Measurements from ENCODE around the gene NKX2-4. TPM values are rescaled to one million over a fixed set of nuclear protein-coding genes. Genes with fewer than 3 reads are reported as not detected.

NKX2-4 gene
- total RNA-seq, 4 donors from 2014 or later, result not detected

- no peak overlapping the region for H3K4me3 ChIP-seq
- H3K27me3 ChIP-seq, result peaks cover 84% of the 10 kb centered on the region
- peaks cover 26% of the 10 kb centered on the region for H3K4me1 ChIP-seq
- H3K27ac ChIP-seq, result no peak overlapping the region
- peaks cover 13% of the 10 kb centered on the region for H3K36me3 ChIP-seq
- DNase-seq (ENCODE audit: low spot score in 2 of 2), result no peak
- TF ChIP-seq POLR2AphosphoS5 (IDR thresholded peaks at IDR 0.05) (no peak), POLR2A (IDR thresholded peaks at IDR 0.05) (no peak), EP300 (IDR thresholded peaks at IDR 0.05) (no peak)
- TF ChIP-seq, protein P1, sequence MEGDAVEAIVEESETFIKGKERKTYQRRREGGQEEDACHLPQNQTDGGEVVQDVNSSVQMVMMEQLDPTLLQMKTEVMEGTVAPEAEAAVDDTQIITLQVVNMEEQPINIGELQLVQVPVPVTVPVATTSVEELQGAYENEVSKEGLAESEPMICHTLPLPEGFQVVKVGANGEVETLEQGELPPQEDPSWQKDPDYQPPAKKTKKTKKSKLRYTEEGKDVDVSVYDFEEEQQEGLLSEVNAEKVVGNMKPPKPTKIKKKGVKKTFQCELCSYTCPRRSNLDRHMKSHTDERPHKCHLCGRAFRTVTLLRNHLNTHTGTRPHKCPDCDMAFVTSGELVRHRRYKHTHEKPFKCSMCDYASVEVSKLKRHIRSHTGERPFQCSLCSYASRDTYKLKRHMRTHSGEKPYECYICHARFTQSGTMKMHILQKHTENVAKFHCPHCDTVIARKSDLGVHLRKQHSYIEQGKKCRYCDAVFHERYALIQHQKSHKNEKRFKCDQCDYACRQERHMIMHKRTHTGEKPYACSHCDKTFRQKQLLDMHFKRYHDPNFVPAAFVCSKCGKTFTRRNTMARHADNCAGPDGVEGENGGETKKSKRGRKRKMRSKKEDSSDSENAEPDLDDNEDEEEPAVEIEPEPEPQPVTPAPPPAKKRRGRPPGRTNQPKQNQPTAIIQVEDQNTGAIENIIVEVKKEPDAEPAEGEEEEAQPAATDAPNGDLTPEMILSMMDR (IDR thresholded peaks at IDR 0.05), result no peak
- H3K9me3 ChIP-seq, result no peaks in the 10 kb centered on the region
- 56% methylated on average over 4 of the region's 4 CpGs for WGBS
Measured at GRCh38 chr20:21393816-21394519, 3.4 kb downstream of the NKX2-4 start.

DNA sequence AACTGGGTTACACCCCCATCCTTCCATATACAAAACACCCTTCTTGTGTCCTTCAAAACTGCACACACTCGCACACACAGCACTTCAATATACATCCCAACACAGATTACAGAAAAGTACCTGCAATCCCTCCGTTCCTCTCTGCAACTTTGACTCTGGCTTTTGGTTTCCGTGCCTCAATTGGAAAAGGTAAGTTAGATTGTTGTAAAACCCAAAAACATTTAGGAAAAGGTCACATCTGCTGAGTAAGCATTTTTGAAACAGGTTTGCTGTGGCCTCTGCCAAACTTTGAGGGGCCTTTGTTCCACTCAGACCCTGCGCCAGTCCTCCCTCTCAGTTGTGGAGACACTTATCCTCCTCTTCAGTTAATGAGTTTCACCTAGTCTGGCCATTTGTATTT, 4.2 kb downstream of the NKX2-4 start:
- H3K36me3 ChIP-seq, result peaks cover 21% of the 10 kb centered on the region
- no peak for DNase-seq (ENCODE audit: low spot score in 2 of 2)
- peaks cover 76% of the 10 kb centered on the region for H3K27me3 ChIP-seq
- peaks cover 26% of the 10 kb centered on the region for H3K4me1 ChIP-seq
- no peak overlapping the region for H3K4me3 ChIP-seq
- WGBS, result 61% methylated on average over 4 of the region's 4 CpGs
- no peaks in the 10 kb centered on the region for H3K9me3 ChIP-seq
- H3K27ac ChIP-seq, result no peak overlapping the region
- TF ChIP-seq POLR2A (IDR thresholded peaks at IDR 0.05) (no peak), EP300 (IDR thresholded peaks at IDR 0.05) (no peak), POLR2AphosphoS5 (IDR thresholded peaks at IDR 0.05) (no peak)
- TF ChIP-seq, protein P1 (IDR thresholded peaks at IDR 0.05), result no peak

DNA sequence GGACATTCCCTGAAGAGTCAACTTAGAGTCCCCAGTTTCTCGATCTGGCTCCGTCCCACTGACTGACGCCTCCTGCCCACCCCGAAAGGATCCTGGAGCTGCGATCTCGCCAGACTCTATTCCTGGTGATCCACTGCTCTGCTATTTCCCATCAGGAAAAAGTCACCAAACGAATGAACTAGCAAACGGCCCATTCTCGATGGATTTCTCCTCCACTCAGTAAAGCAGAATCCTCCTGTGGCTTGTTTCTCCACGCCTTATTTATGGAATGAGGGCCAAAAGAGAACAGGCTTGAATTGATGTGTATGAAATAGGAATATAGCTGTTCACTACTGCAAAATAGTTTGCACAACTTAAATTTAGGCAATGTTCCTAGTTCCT, 5.4 kb downstream of the NKX2-4 start:
- Histone ChIP-seq H3K4me3 (no peak overlapping the region), H3K9me3 (no peaks in the 10 kb centered on the region), H3K4me1 (peaks cover 18% of the 10 kb centered on the region), H3K36me3 (peaks cover 33% of the 10 kb centered on the region), H3K27ac (no peak overlapping the region), H3K27me3 (peaks cover 64% of the 10 kb centered on the region)
- no peak for TF ChIP-seq POLR2A (IDR thresholded peaks at IDR 0.05)
- TF ChIP-seq, protein P1 (IDR thresholded peaks at IDR 0.05), result no peak
- no peak for TF ChIP-seq POLR2AphosphoS5 (IDR thresholded peaks at IDR 0.05)
- no peak for TF ChIP-seq EP300 (IDR thresholded peaks at IDR 0.05)
- no peak for DNase-seq (ENCODE audit: low spot score in 2 of 2)
- WGBS, result 35% methylated on average over 10 of the region's 10 CpGs

DNA sequence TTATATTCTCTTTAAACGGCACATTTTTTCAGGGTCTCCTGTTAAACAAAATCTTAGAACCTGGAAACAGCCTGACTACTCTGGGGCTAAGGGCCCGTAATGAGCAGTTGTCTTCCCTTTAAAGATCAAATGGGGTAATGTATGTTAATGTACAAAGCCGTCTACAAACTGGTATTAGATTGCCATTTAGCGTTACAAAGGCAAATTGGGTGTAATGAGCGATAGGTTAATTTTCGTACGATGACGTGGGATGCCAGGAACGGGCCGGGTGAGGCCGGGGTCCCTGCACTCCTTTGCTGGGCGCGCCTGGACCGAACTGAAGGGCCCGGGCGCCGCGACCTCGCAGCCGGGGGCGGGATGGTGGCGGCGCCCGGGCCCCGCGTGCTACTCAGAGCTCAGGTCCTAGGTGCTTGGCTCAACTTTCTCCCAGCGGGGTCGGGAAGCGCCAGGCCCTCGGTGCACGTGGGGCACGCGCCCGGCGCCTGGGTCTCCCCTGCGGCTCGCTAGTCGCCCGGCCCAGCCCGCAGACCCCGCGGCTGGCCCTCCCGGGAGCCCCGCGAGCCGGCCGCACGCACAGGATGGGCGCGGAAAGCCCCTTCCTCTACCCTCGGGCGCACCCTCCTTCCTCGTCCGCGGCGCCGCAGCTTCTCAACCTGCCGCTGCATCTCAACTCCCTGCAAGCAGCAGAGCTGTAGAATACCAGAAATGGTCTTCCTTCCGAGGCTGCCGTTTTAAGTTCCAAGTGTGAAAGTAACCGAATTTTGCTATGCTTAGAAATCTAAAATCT, 5.9 kb downstream of the NKX2-4 start:
- Histone ChIP-seq H3K4me3 (no peak overlapping the region), H3K4me1 (peaks cover 13% of the 10 kb centered on the region), H3K36me3 (peaks cover 39% of the 10 kb centered on the region), H3K9me3 (no peaks in the 10 kb centered on the region), H3K27me3 (peaks cover 58% of the 10 kb centered on the region), H3K27ac (no peak overlapping the region)
- TF ChIP-seq EP300 (IDR thresholded peaks at IDR 0.05) (no peak), POLR2AphosphoS5 (IDR thresholded peaks at IDR 0.05) (no peak), POLR2A (IDR thresholded peaks at IDR 0.05) (no peak)
- DNase-seq (ENCODE audit: low spot score in 2 of 2), result no peak
- 58% methylated on average over 35 of the region's 61 CpGs for WGBS

GRCh38 chr20:21390768-21391167, 6.6 kb downstream of the NKX2-4 start:
- peaks cover 52% of the 10 kb centered on the region for H3K27me3 ChIP-seq
- no peak overlapping the region for H3K4me3 ChIP-seq
- WGBS, result 92% methylated on average over 7 of the region's 7 CpGs

More at GRCh38 chr20:21390768-21391167, 6.6 kb downstream of the NKX2-4 start:
- DNase-seq (ENCODE audit: low spot score in 2 of 2), result no peak
- H3K27ac ChIP-seq, result no peak overlapping the region
- peaks cover 42% of the 10 kb centered on the region for H3K36me3 ChIP-seq
- TF ChIP-seq, protein P1 (IDR thresholded peaks at IDR 0.05), result no peak
- no peak for TF ChIP-seq POLR2AphosphoS5 (IDR thresholded peaks at IDR 0.05)
- no peak for TF ChIP-seq POLR2A (IDR thresholded peaks at IDR 0.05)
- TF ChIP-seq EP300 (IDR thresholded peaks at IDR 0.05), result no peak
- H3K9me3 ChIP-seq, result no peaks in the 10 kb centered on the region
- peaks cover 7% of the 10 kb centered on the region for H3K4me1 ChIP-seq
